H1 (cell line): ENCODE results near the gene KAZALD1. TPM values are rescaled to one million over a fixed set of nuclear protein-coding genes. Genes with fewer than 3 reads are reported as not detected.

Experiments used
- CTCF ChIA-PET: fragments of 300-600 bp; sonication (Branson Sonifier 250); formaldehyde crosslinking; loops from one replicate; lab custom pipeline; 2021; ENCODE audit not compliant: partially characterized antibody; lab: Charles Lee
- POLR2A ChIA-PET: fragments of 300-600 bp; sonication (Branson Sonifier 250); formaldehyde crosslinking; loops from one replicate; lab custom pipeline; 2021; ENCODE audit warnings: inconsistent platforms; ENCODE audit not compliant: partially characterized antibody; lab: Charles Lee
- DNase-seq, 2 experiments: peaks; one replicate each; pipeline versions ENCODE4 v3.0.0 to v3.0.0-alpha.2; 2010 to 2022; ENCODE audit warnings: low spot score in 2 of 2, low read depth in 1 of 2, mixed read lengths in 1 of 2
- FAIRE-seq: peaks from 2 replicates; lab custom pipeline; 2011; peaks lifted over from hg19 to GRCh38; lab: Jason Lieb, UNC
- H2AFZ ChIP-seq: 2 replicates; pipeline ENCODE4 v1.8.1; 2012; ENCODE audit warnings: low read length, inconsistent platforms
- H2AK5ac ChIP-seq: 2 replicates; pipeline ENCODE4 v1.6.1; 2013; ENCODE audit warnings: low read depth, low read length
- H2BK120ac ChIP-seq: replicated peaks from 2 replicates; pipeline ENCODE3; 2013; ENCODE audit warnings: low read depth, low read length, inconsistent platforms
- H2BK12ac ChIP-seq: 2 replicates; pipeline ENCODE4 v1.6.1; 2013; ENCODE audit warnings: low read depth, low read length
- H2BK15ac ChIP-seq: 2 replicates; pipeline ENCODE4 v1.6.1; 2013; ENCODE audit warnings: low read length
- H2BK20ac ChIP-seq: 2 replicates; pipeline ENCODE4 v1.6.1; 2013; ENCODE audit warnings: low read length
- H2BK5ac ChIP-seq: 2 replicates; pipeline ENCODE4 v1.6.1; 2013; ENCODE audit warnings: low read depth, low read length
- H3K14ac ChIP-seq: 2 replicates; pipeline ENCODE4 v1.6.1; 2013; ENCODE audit warnings: inconsistent platforms; ENCODE audit not compliant: insufficient read length
- H3K18ac ChIP-seq: 2 replicates; pipeline ENCODE4 v1.6.1; 2013; ENCODE audit warnings: low read length; ENCODE audit errors: extremely low read depth
- H3K23ac ChIP-seq: 2 replicates; pipeline ENCODE4 v1.6.1; 2013; ENCODE audit warnings: inconsistent platforms; ENCODE audit not compliant: insufficient read length
- H3K23me2 ChIP-seq: 2 replicates; pipeline ENCODE4 v1.6.1; 2013; ENCODE audit warnings: low read depth, low read length
- H3K27ac ChIP-seq: 2 replicates; pipeline ENCODE4 v1.6.1; 2011; ENCODE audit warnings: low read depth, low read length, inconsistent platforms
- H3K27me3 ChIP-seq, 4 experiments: replicated peaks in 1 of 4; 1 replicate in 1 of 4; 2 replicates in 3 of 4; pipeline versions ENCODE4 v1.6.1 to v1.8.1; 2011 to 2013; ENCODE audit warnings: low read length in 3 of 4, mild to moderate bottlenecking in 3 of 4, inconsistent platforms in 2 of 4, mixed read lengths in 2 of 4, moderate library complexity in 1 of 4; ENCODE audit not compliant: control insufficient read depth in 3 of 4, insufficient read depth in 3 of 4; ENCODE audit errors: extremely low read depth in 1 of 4
- H3K36me3 ChIP-seq, 4 experiments: 2 replicates each; pipeline versions ENCODE4 v1.6.1 to v1.8.1; 2011 to 2013; ENCODE audit warnings: mild to moderate bottlenecking in 4 of 4, low read length in 3 of 4, moderate library complexity in 2 of 4, control low read depth in 1 of 4, inconsistent platforms in 1 of 4; ENCODE audit not compliant: insufficient read depth in 4 of 4, control insufficient read depth in 2 of 4
- H3K4ac ChIP-seq: replicated peaks from 2 replicates; pipeline ENCODE3; 2013; ENCODE audit warnings: low read length, low read depth, mixed read lengths, inconsistent platforms; ENCODE audit not compliant: insufficient read length
- H3K4me1 ChIP-seq, 4 experiments: replicated peaks in 1 of 4; 1 replicate in 1 of 4; 2 replicates in 3 of 4; pipeline versions ENCODE4 v1.6.1 to v1.8.1; 2011 to 2013; ENCODE audit warnings: low read length in 3 of 4, inconsistent platforms in 2 of 4, mixed read lengths in 1 of 4; ENCODE audit not compliant: insufficient read depth in 4 of 4, control insufficient read depth in 3 of 4
- H3K4me2 ChIP-seq, 2 experiments: 2 replicates each; pipeline versions ENCODE4 v1.6.1 to v1.8.1; 2011 to 2013; ENCODE audit warnings: low read depth in 2 of 2, low read length in 2 of 2, control low read depth in 1 of 2, inconsistent platforms in 1 of 2, mild to moderate bottlenecking in 1 of 2; ENCODE audit not compliant: insufficient read depth in 1 of 2
- H3K4me3 ChIP-seq, 4 experiments: fragments of 200-600, 300-600 bp in 1 of 4; sonication (generic), shearing (Covaris generic), sonication (Bioruptor Twin) in 1 of 4; 2 replicates each; pipeline versions ENCODE4 v1.5.1 to v1.8.1; 2011 to 2016; ENCODE audit warnings: low read length in 4 of 4, low read depth in 3 of 4, control low read depth in 2 of 4, inconsistent platforms in 2 of 4, mild to moderate bottlenecking in 2 of 4, mixed read lengths in 1 of 4, moderate library complexity in 1 of 4; ENCODE audit not compliant: insufficient read depth in 2 of 4; ENCODE audit errors: extremely low read depth in 1 of 4
- H3K56ac ChIP-seq: replicated peaks from 2 replicates; pipeline ENCODE3; 2013; ENCODE audit warnings: low read depth, mild to moderate bottlenecking, mixed read lengths, low read length, inconsistent platforms; ENCODE audit not compliant: insufficient read length
- H3K79me1 ChIP-seq: 2 replicates; pipeline ENCODE4 v1.6.1; 2013; ENCODE audit warnings: low read depth, low read length, control low read depth
- H3K79me2 ChIP-seq, 2 experiments: 2 replicates each; pipeline versions ENCODE4 v1.6.1 to v1.8.1; 2012 to 2013; ENCODE audit warnings: low read length in 2 of 2, mild to moderate bottlenecking in 2 of 2, inconsistent platforms in 1 of 2; ENCODE audit not compliant: insufficient read depth in 2 of 2, control insufficient read depth in 1 of 2
- H3K9ac ChIP-seq, 4 experiments: replicated peaks in 1 of 4; 1 replicate in 1 of 4; 2 replicates in 3 of 4; pipeline versions ENCODE4 v1.6.1 to v1.8.1; 2011 to 2013; ENCODE audit warnings: low read depth in 3 of 4, low read length in 3 of 4, control low read depth in 2 of 4, mild to moderate bottlenecking in 2 of 4, moderate library complexity in 2 of 4, inconsistent platforms in 1 of 4; ENCODE audit errors: extremely low read depth in 1 of 4
- H3K9me3 ChIP-seq, 2 experiments: 2 replicates each; pipeline versions ENCODE4 v1.6.1 to v1.8.1; 2012 to 2013; ENCODE audit warnings: mild to moderate bottlenecking in 2 of 2, moderate library complexity in 2 of 2, control low read depth in 1 of 2, inconsistent platforms in 1 of 2, low read depth in 1 of 2, low read length in 1 of 2, mixed read lengths in 1 of 2; ENCODE audit not compliant: insufficient read depth in 2 of 2
- H4K20me1 ChIP-seq, 2 experiments: replicated peaks in 1 of 2; 2 replicates each; pipeline versions ENCODE3 to v1.8.1; 2011 to 2013; ENCODE audit warnings: inconsistent platforms in 2 of 2, low read length in 2 of 2, mild to moderate bottlenecking in 1 of 2; ENCODE audit not compliant: insufficient read depth in 2 of 2, control insufficient read depth in 1 of 2
- H4K5ac ChIP-seq: 2 replicates; pipeline ENCODE4 v1.6.1; 2013; ENCODE audit warnings: low read length, low read depth, mixed read lengths, inconsistent platforms; ENCODE audit not compliant: insufficient read length
- H4K8ac ChIP-seq: 2 replicates; pipeline ENCODE4 v1.8.0; 2013; ENCODE audit warnings: mild to moderate bottlenecking, moderate library complexity, low read length, inconsistent platforms; ENCODE audit not compliant: insufficient read depth; ENCODE audit errors: extremely low read depth
- H4K91ac ChIP-seq: replicated peaks from 2 replicates; pipeline ENCODE3; 2013; ENCODE audit warnings: low read length, mixed read lengths, inconsistent platforms; ENCODE audit not compliant: insufficient read length
- BACH1 ChIP-seq: IDR thresholded peaks from 2 replicates; pipeline ENCODE4 v1.6.1; 2012; ENCODE audit warnings: low read length, improper control_type of control experiment
- BCL11A ChIP-seq, 2 experiments: IDR thresholded peaks; one replicate each; pipeline ENCODE4 v1.6.1; 2011; ENCODE audit warnings: low read depth in 2 of 2, low read length in 2 of 2, mild to moderate bottlenecking in 2 of 2
- BRCA1 ChIP-seq: IDR thresholded peaks from 2 replicates; pipeline ENCODE4 v1.6.1; 2012; ENCODE audit warnings: low read depth, low read length, improper control_type of control experiment
- CHD2 ChIP-seq: IDR thresholded peaks from 2 replicates; pipeline ENCODE4 v1.6.1; 2012; ENCODE audit warnings: low read length, improper control_type of control experiment
- MAFK ChIP-seq: IDR thresholded peaks from 2 replicates; pipeline ENCODE4 v1.6.1; 2012; ENCODE audit warnings: low read depth, mild to moderate bottlenecking, improper control_type of control experiment, low read length
- PHF8 ChIP-seq: fragments of 200-600 bp; sonication (generic); conservative IDR thresholded peaks from 2 replicates; pipeline ENCODE4 v1.7.1; 2012; ENCODE audit warnings: low read depth, mild to moderate bottlenecking, inconsistent platforms, low read length, moderate library complexity
- RAD21 ChIP-seq, 2 experiments: IDR thresholded peaks in 1 of 2; conservative IDR thresholded peaks in 1 of 2; 2 replicates each; pipeline ENCODE4 v1.6.1; 2011; ENCODE audit warnings: low read depth in 2 of 2, low read length in 2 of 2, improper control_type of control experiment in 1 of 2, inconsistent platforms in 1 of 2, mild to moderate bottlenecking in 1 of 2, moderate library complexity in 1 of 2
- SUZ12 ChIP-seq: fragments of 200-600 bp; sonication (generic); IDR thresholded peaks from 2 replicates; pipeline ENCODE4 v1.6.1; 2012; ENCODE audit warnings: mild to moderate bottlenecking, inconsistent platforms, low read length, moderate library complexity, mixed read lengths
- WGBS, 2 experiments: shearing (Covaris generic) in 1 of 2; methylation state at CpG; one replicate each; pipeline versions ENCODE4 v1.1.6 to v1.1.7; 2013 to 2015; ENCODE audit warnings: low lambda C conversion rate in 2 of 2, mixed read lengths in 2 of 2, inconsistent platforms in 1 of 2, low coverage in 1 of 2, missing lambda C conversion rate in 1 of 2; ENCODE audit not compliant: insufficient replicate concordance in 2 of 2, insufficient coverage in 1 of 2, insufficient read length in 1 of 2; ENCODE audit errors: extremely low coverage in 1 of 2, missing lambda C conversion rate in 1 of 2; 5-methylcytosine and 5-hydroxymethylcytosine counted together
- polyA plus RNA-seq, 7 experiments: library from polyadenylated mRNA; depleted of rRNA in 3 of 7; stranded (reverse) in 5 of 7; unstranded in 2 of 7; fragments of >200 nt in 5 of 7; fragments of 200-250 nt in 2 of 7; gene quantifications; 1 replicate in 5 of 7; 2 replicates in 1 of 7; 4 replicates in 1 of 7; pipeline versions ENCODE4 v1.2.1 to v1.2.3, GENCODE V29; 2011 to 2013; ENCODE audit warnings: missing spikeins in 2 of 7, mixed read lengths in 2 of 7
- total RNA-seq: library from RNA; stranded (reverse); fragmentation: NEBNext Ultra II Directional; extraction: Animal tissue kit (Norgen Biotek cat#: 25700); gene quantifications from 2 replicates; pipeline ENCODE4 v1.2.1, GENCODE V29; 2021
- TF ChIP-seq, protein P1 (sequence below): IDR thresholded peaks from 2 replicates; pipeline ENCODE4 v1.6.1; 2012; ENCODE audit warnings: inconsistent platforms
- TF ChIP-seq, protein P2 (sequence below): IDR thresholded peaks from 2 replicates; pipeline ENCODE4 v1.6.1; 2012; ENCODE audit warnings: inconsistent platforms

KAZALD1 gene
- total and polyA plus RNA-seq, 2 of the 8 experiments (the other 6 are each of a cell fraction or from before 2014, with no cell fraction given): 0.65 to 1.9 TPM

DNA sequence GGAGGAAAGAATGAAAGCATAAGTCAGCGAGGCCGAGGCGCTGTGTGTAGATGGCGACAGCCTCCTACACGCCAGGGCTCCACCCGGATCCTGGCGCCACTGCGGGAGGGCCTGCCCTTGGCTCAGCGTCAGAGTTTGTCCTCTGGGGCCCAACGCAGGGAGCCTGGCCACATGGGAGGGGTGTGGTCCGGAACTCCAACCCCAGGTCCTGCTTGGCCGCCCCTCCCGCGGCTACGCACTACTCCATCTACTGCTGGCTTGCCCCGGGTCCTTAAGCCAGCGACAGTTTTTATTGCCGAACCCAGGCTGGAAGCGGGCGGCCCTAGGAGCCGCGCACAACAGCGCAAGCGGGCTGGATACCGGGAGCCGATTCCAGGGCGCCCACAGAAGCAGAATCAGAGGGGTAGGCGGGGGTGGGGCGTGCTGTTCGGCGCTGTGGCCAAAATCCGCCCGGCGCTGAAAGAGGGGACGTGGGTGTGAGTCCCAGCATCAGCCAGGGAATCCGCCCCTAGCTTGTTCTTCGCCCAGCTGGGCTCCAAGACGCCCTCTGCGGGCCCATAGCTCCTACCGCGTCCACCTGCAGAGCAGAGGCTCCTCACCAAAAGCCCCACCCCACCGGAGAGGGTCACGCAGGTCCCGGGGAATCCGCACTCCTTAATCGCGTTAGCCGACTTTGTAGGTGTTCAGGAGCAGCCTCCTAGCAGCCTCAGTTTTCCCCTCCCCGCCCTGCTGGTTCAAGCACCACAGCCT, 4.5 kb downstream of the KAZALD1 start:
- WGBS, 2 experiments: 4% methylated on average over 49 of the region's 49 CpGs; no CpG with 5 or more reads in 1 of the 2 experiments
- TF ChIP-seq CHD2 (no peak), BACH1 (no peak), BRCA1 (no peak), RAD21 (IDR thresholded peaks at IDR 0.05 in 1 of 2, conservative IDR thresholded peaks at IDR 0.05 in 1 of 2; ENCODE audit: low read depth in 2 of 2, low read length in 2 of 2) (0 out of 4 replicates have a peak, but pooled peaks of 1 of the 2 experiments have one; percentile 3), MAFK (no peak), PHF8 (no peak), BCL11A (IDR thresholded peaks at IDR 0.05; ENCODE audit: low read depth in 2 of 2, low read length in 2 of 2) (no peak), SUZ12 (peak; percentile 91)
- TF ChIP-seq, protein P1, sequence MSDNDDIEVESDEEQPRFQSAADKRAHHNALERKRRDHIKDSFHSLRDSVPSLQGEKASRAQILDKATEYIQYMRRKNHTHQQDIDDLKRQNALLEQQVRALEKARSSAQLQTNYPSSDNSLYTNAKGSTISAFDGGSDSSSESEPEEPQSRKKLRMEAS: 0 out of 2 replicates have a peak, but pooled peaks have one; percentile 9
- TF ChIP-seq, protein P2, sequence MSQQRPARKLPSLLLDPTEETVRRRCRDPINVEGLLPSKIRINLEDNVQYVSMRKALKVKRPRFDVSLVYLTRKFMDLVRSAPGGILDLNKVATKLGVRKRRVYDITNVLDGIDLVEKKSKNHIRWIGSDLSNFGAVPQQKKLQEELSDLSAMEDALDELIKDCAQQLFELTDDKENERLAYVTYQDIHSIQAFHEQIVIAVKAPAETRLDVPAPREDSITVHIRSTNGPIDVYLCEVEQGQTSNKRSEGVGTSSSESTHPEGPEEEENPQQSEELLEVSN: no peak

More for the DNA sequence above, 4.5 kb downstream of the KAZALD1 start:
- no peaks in the 10 kb centered on the region for H3K9me3 ChIP-seq
- no peak overlapping the region for H3K27ac ChIP-seq
- no peak overlapping the region for H3K9ac ChIP-seq
- H2BK5ac ChIP-seq: no peak overlapping the region
- no peak overlapping the region for H2BK120ac ChIP-seq
- H2AK5ac ChIP-seq: no peak overlapping the region
- 0 out of 2 replicates have a peak overlapping the region, but pooled peaks have one; percentile 61 for H2BK15ac ChIP-seq
- H2BK12ac ChIP-seq: peak overlapping the region; percentile 22; the same call in 1 of the 2 replicates
- H3K36me3 ChIP-seq: no peaks in the 10 kb centered on the region; a peak in 1 of 8 replicates
- peak overlapping the region; percentile 80 to 100 for H3K4me2 ChIP-seq
- H4K8ac ChIP-seq: no peak overlapping the region; the same call in 1 of the 2 replicates
- no peak overlapping the region; the same call in 1 of the 2 replicates for H3K18ac ChIP-seq
- peaks cover 0 to 19% of the 10 kb centered on the region in 2 experiments for H4K20me1 ChIP-seq
- H3K23me2 ChIP-seq: peaks cover 24% of the 10 kb centered on the region; the same call in 1 of the 2 replicates
- no peak overlapping the region for H4K91ac ChIP-seq
- ChIA-PET CTCF (interaction anchor here (0.7 to 59.5 kb wide), 8 partner anchors 8 to 1580 kb away, joined by 3 to 2176 read pairs (median 9); partner anchors contain the start of genes KAZALD1, PDZD7 and SFXN3), POLR2A (interaction anchor here (1.0 to 8.4 kb wide), 2 partner anchors 10 to 18 kb away, joined by 3 to 85 read pairs; no protein-coding TSS in a partner anchor)
- H3K4me1 ChIP-seq: peaks cover 4 to 35% (median 23%) of the 10 kb centered on the region in 4 experiments
- H3K23ac ChIP-seq: no peak overlapping the region
- H2BK20ac ChIP-seq: no peak overlapping the region
- H4K5ac ChIP-seq: no peak overlapping the region
- H3K56ac ChIP-seq: no peak overlapping the region
- DNase-seq (peak in 1 of 2 experiments; percentile 76), FAIRE-seq (no peak)
- H3K79me2 ChIP-seq: no peaks in the 10 kb centered on the region
- H3K4ac ChIP-seq: no peak overlapping the region
- H3K14ac ChIP-seq: no peak overlapping the region
- H3K27me3 ChIP-seq: peaks cover 53 to 64% (median 60%) of the 10 kb centered on the region in 4 experiments
- no peaks in the 10 kb centered on the region for H3K79me1 ChIP-seq
- no peak overlapping the region for H2AFZ ChIP-seq
- peak overlapping the region; percentile 42 to 90 (median 54); a peak in 7 of 8 replicates for H3K4me3 ChIP-seq
